OCI-LY7 (cell line): ENCODE measurements around the gene ZNF443. TPM values are rescaled to one million over a fixed set of nuclear protein-coding genes. Genes with fewer than 3 reads are reported as not detected.

ENCODE experiments used
- BruUV-seq: library from RNA; stranded (reverse); fragments of 400-500 nt; replicated peaks from 2 replicates; lab custom pipeline; 2021; lab: Mats Ljungman, UMichigan
- CTCF ChIA-PET: fragments of 300-600 bp; sonication (Branson Sonifier 250); formaldehyde crosslinking; loops from one replicate; lab custom pipeline; 2022; ENCODE audit warnings: antibody characterized with exemption; ENCODE audit not compliant: unreplicated experiment; lab: Charles Lee
- POLR2A ChIA-PET: fragments of 300-600 bp; sonication (Branson Sonifier 250); formaldehyde crosslinking; loops from one replicate; lab custom pipeline; 2022; ENCODE audit warnings: antibody characterized with exemption; lab: Charles Lee
- DNase-seq: peaks from one replicate; pipeline ENCODE4 v3.0.0-alpha.2; 2015; ENCODE audit warnings: low spot score
- H2AFZ ChIP-seq: fragments of 200-600 bp; sonication (generic), shearing (Covaris generic); 2 replicates; pipeline ENCODE4 v1.6.1; 2014; ENCODE audit warnings: mild to moderate bottlenecking, antibody characterized with exemption, low read length, moderate library complexity
- H3K27ac ChIP-seq: fragments of 200-600 bp; sonication (generic); 2 replicates; pipeline ENCODE4 v1.5.1; 2014; ENCODE audit warnings: mixed run types, low read depth, mild to moderate bottlenecking, moderate library complexity, low read length, inconsistent platforms; ENCODE audit not compliant: poor library complexity, severe bottlenecking
- H3K36me3 ChIP-seq: fragments of 200-600 bp; sonication (generic); 2 replicates; pipeline ENCODE4 v1.6.1; 2014; ENCODE audit warnings: mild to moderate bottlenecking, antibody characterized with exemption, low read length, moderate library complexity, mixed read lengths; ENCODE audit not compliant: insufficient read depth
- H3K4me1 ChIP-seq: fragments of 200-600 bp; sonication (generic); 2 replicates; pipeline ENCODE4 v1.5.1; 2014; ENCODE audit warnings: mild to moderate bottlenecking, low read length; ENCODE audit not compliant: insufficient read depth, poor library complexity, severe bottlenecking
- H3K4me2 ChIP-seq: fragments of 200-600 bp; sonication (generic); 2 replicates; pipeline ENCODE4 v1.6.1; 2014; ENCODE audit warnings: mild to moderate bottlenecking, low read length
- H3K4me3 ChIP-seq: fragments of 200-600 bp; sonication (generic); 2 replicates; pipeline ENCODE4 v1.5.1; 2014; ENCODE audit warnings: mild to moderate bottlenecking, low read depth, low read length; ENCODE audit not compliant: poor library complexity, severe bottlenecking
- H3K79me2 ChIP-seq: fragments of 200-600 bp; sonication (generic); 2 replicates; pipeline ENCODE4 v1.6.1; 2016; ENCODE audit warnings: low read depth, mild to moderate bottlenecking, low read length, moderate library complexity, mixed read lengths; ENCODE audit not compliant: insufficient read depth
- H3K9me2 ChIP-seq: fragments of 200-600 bp; sonication (generic); 2 replicates; pipeline ENCODE4 v1.6.1; 2016; ENCODE audit warnings: mild to moderate bottlenecking, low read length, mixed read lengths; ENCODE audit not compliant: insufficient read depth
- H3K9me3 ChIP-seq: fragments of 200-600 bp; sonication (generic); 2 replicates; pipeline ENCODE4 v1.6.1; 2014; ENCODE audit warnings: mild to moderate bottlenecking, mixed run types, low read length, mixed read lengths
- H4K20me1 ChIP-seq: fragments of 200-600 bp; sonication (generic); 2 replicates; pipeline ENCODE4 v1.6.1; 2014; ENCODE audit warnings: mild to moderate bottlenecking, antibody characterized with exemption, low read length, moderate library complexity, mixed read lengths; ENCODE audit not compliant: insufficient read depth
- EZH2phosphoT487 ChIP-seq: fragments of 200-600 bp; sonication (generic); IDR thresholded peaks from 2 replicates; pipeline ENCODE4 v1.6.1; 2018; ENCODE audit warnings: low read depth, borderline replicate concordance, mild to moderate bottlenecking, mixed run types, antibody characterized with exemption, low read length, moderate library complexity, mixed read lengths
- intact Hi-C: fragments of 100-400 bp; cut with micrococcal nuclease; formaldehyde crosslinking; loops from one replicate; pipeline ENCODE4 v1.10.0; 2022; ENCODE audit not compliant: unreplicated experiment
- total RNA-seq, 2 experiments: library from RNA; depleted of rRNA in 1 of 2; stranded (reverse); fragments of >200 nt in 1 of 2; shearing (Covaris generic) in 1 of 2; gene quantifications; 2 replicates each; pipeline ENCODE4 v1.2.3, GENCODE V29; 2014 to 2022
- TF ChIP-seq, protein P1 (sequence below): fragments of 200-600 bp; sonication (generic); conservative IDR thresholded peaks from 2 replicates; pipeline ENCODE4 v1.5.1; 2014; ENCODE audit warnings: mild to moderate bottlenecking, antibody characterized with exemption, low read length, moderate library complexity, mixed read lengths

ZNF443 gene
- total RNA-seq, 2 experiments from 2014 or later = 2.6 to 4.5 TPM

DNA sequence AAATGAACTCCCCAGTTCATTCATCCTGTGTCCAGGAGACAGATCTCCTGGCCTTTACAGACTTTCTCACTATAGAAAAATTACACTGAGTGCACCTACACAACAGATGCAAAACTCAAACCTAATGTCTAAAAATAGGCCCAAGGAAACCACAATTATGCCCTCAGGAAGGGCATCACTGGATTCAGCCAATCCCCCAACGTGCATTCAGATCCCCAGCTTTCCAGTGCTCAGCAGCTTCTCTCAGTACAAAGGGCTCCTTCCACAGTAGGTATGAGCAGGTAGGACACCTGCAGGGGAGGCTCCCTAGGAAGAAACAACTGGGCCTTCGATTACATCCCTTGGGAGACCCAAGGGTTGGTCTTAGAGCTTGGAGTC lies 41.7 kb upstream of the ZNF443 start:
- Histone ChIP-seq H3K27ac (peak overlapping the region; percentile 20), H3K4me1 (peaks cover 52% of the 10 kb centered on the region)
- DNase-seq = peak; percentile 50

DNA sequence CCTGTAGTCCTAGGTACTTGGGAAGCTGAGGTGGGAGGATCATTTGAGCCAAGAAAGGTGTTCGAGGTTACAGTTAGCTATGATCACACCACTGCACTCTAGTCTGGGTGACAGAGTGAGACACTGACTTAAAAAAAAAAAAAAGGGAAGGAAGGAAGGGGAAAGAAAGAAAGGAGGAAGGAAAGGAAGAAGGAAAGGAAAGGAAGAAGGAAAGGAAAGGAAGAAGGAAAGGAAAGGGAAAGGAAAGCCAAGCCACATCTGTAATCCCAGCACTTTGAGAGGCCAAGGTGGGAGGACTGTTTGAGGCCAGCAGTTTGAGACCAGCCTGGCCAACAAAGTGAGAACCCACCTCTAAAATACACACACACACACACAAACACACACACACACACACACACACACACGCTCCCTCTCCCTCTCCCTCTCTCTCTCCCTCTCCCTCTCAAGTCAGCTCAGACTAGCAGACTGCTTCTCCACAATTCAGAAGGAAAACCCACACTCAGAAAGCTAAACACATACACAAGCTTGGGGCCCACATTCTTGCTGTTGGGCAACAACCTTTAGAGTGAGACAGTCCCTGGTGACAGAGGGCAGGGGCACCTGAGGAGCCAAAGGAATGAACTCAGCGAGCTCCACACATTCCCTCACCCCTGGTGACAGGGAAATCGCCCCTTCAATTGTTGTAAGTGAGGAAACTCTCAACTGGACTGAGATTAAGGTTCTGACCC lies 41.1 kb upstream of the ZNF443 start:
- intact Hi-C loops = no loop called here
- Histone ChIP-seq H4K20me1 (no peaks in the 10 kb centered on the region), H3K4me1 (peaks cover 52% of the 10 kb centered on the region), H3K9me2 (no peaks in the 10 kb centered on the region), H2AFZ (no peak overlapping the region), H3K79me2 (peaks cover 18% of the 10 kb centered on the region; the same call in 1 of the 2 replicates), H3K27ac (peak overlapping the region; percentile 20), H3K36me3 (no peaks in the 10 kb centered on the region), H3K9me3 (no peaks in the 10 kb centered on the region), H3K4me3 (peak overlapping the region; percentile 50), H3K4me2 (peak overlapping the region; percentile 66)
- POLR2A ChIA-PET = interaction anchor here (0.6 to 0.8 kb wide), 2 partner anchors 149 to 176 kb away, joined by 3 to 5 read pairs; no protein-coding TSS in a partner anchor
- no peak for TF ChIP-seq EZH2phosphoT487
- TF ChIP-seq, protein P1, sequence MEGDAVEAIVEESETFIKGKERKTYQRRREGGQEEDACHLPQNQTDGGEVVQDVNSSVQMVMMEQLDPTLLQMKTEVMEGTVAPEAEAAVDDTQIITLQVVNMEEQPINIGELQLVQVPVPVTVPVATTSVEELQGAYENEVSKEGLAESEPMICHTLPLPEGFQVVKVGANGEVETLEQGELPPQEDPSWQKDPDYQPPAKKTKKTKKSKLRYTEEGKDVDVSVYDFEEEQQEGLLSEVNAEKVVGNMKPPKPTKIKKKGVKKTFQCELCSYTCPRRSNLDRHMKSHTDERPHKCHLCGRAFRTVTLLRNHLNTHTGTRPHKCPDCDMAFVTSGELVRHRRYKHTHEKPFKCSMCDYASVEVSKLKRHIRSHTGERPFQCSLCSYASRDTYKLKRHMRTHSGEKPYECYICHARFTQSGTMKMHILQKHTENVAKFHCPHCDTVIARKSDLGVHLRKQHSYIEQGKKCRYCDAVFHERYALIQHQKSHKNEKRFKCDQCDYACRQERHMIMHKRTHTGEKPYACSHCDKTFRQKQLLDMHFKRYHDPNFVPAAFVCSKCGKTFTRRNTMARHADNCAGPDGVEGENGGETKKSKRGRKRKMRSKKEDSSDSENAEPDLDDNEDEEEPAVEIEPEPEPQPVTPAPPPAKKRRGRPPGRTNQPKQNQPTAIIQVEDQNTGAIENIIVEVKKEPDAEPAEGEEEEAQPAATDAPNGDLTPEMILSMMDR = no peak
- BruUV-seq = no TSS peak
- CTCF ChIA-PET = no interaction called here
- DNase-seq = no peak

More for the DNA sequence above, 41.7 kb upstream of the ZNF443 start:
- peaks cover 18% of the 10 kb centered on the region; the same call in 1 of the 2 replicates for H3K79me2 ChIP-seq
- H3K4me3 ChIP-seq = peak overlapping the region; percentile 50
- peak overlapping the region; percentile 66 for H3K4me2 ChIP-seq
- no peak overlapping the region for H2AFZ ChIP-seq
- ChIA-PET CTCF (no interaction called here), POLR2A (interaction anchor here (0.6 to 0.8 kb wide), 2 partner anchors 150 to 175 kb away, joined by 3 to 5 read pairs; no protein-coding TSS in a partner anchor)
- no peaks in the 10 kb centered on the region for H3K9me3 ChIP-seq
- TF ChIP-seq EZH2phosphoT487 = no peak
- TF ChIP-seq, protein P1 = no peak
- H3K36me3 ChIP-seq = no peaks in the 10 kb centered on the region
- no peaks in the 10 kb centered on the region for H3K9me2 ChIP-seq
- no peaks in the 10 kb centered on the region for H4K20me1 ChIP-seq
- no TSS peak for BruUV-seq
- intact Hi-C loops = no loop called here
